A673 (cell line): ENCODE results near the gene MRGPRD. TPM values are rescaled to one million over a fixed set of nuclear protein-coding genes. Genes with fewer than 3 reads are reported as not detected.

Experiments used
- BruUV-seq: library from RNA; stranded (reverse); fragments of 400-500 nt; replicated peaks from 2 replicates; lab custom pipeline; 2021; lab: Mats Ljungman, UMichigan
- CTCF ChIA-PET: fragments of 300-600 bp; sonication (Branson Sonifier 250); formaldehyde crosslinking; loops from one replicate; lab custom pipeline; 2022; ENCODE audit warnings: antibody characterized with exemption; lab: Charles Lee
- POLR2A ChIA-PET: fragments of 300-600 bp; sonication (Branson Sonifier 250); formaldehyde crosslinking; loops from one replicate; lab custom pipeline; 2022; ENCODE audit warnings: antibody characterized with exemption; ENCODE audit not compliant: low non-redundant PET; lab: Charles Lee
- DNase-seq: peaks from one replicate; pipeline ENCODE4 v3.0.0-alpha.2; 2015; ENCODE audit warnings: low spot score
- H3K27ac ChIP-seq: fragments of 200-600 bp; sonication (generic); 2 replicates; pipeline ENCODE4 v1.5.1; 2016; ENCODE audit warnings: mixed run types, low read depth, mild to moderate bottlenecking, mixed read lengths, antibody characterized with exemption, low read length; ENCODE audit not compliant: poor library complexity, severe bottlenecking
- H3K27me3 ChIP-seq: fragments of 200-600 bp; sonication (generic); replicated peaks from 2 replicates; pipeline ENCODE4 v1.6.1; 2017; ENCODE audit warnings: mixed run types, low read depth, mild to moderate bottlenecking, mixed read lengths, antibody characterized with exemption, low read length; ENCODE audit not compliant: insufficient read depth, poor library complexity
- H3K36me3 ChIP-seq: fragments of 200-600 bp; sonication (generic); 2 replicates; pipeline ENCODE4 v1.6.1; 2016; ENCODE audit warnings: mixed run types, mild to moderate bottlenecking, mixed read lengths, antibody characterized with exemption, low read length; ENCODE audit not compliant: insufficient read depth, poor library complexity, severe bottlenecking
- H3K4me1 ChIP-seq: fragments of 200-600 bp; sonication (generic); 2 replicates; pipeline ENCODE4 v1.6.1; 2017; ENCODE audit warnings: mixed run types, mild to moderate bottlenecking, mixed read lengths, antibody characterized with exemption, low read length; ENCODE audit not compliant: insufficient read depth, poor library complexity, severe bottlenecking
- H3K4me3 ChIP-seq: fragments of 200-600 bp; sonication (generic); 2 replicates; pipeline ENCODE4 v1.5.1; 2016; ENCODE audit warnings: low read depth, mixed run types, mild to moderate bottlenecking, mixed read lengths, low read length; ENCODE audit not compliant: poor library complexity, severe bottlenecking
- H3K9me3 ChIP-seq: fragments of 200-600 bp; sonication (generic); 2 replicates; pipeline ENCODE4 v1.6.1; 2016; ENCODE audit warnings: mixed run types, low read depth, mild to moderate bottlenecking, mixed read lengths, antibody characterized with exemption, low read length; ENCODE audit not compliant: poor library complexity, severe bottlenecking
- CTCF ChIP-seq: fragments of 300-800, 200-600 bp; sonication (generic); conservative IDR thresholded peaks from 2 replicates; pipeline ENCODE4 v1.5.1; 2017; ENCODE audit warnings: low read depth, mild to moderate bottlenecking, antibody characterized with exemption, low read length, moderate library complexity, mixed read lengths
- EZH2 ChIP-seq: fragments of 200-600 bp; sonication (generic); IDR thresholded peaks from 2 replicates; pipeline ENCODE4 v1.6.1; 2017; ENCODE audit warnings: borderline replicate concordance, low read depth, mild to moderate bottlenecking, mixed read lengths, antibody characterized with exemption, low read length; ENCODE audit not compliant: poor library complexity, severe bottlenecking
- intact Hi-C: fragments of 100-400 bp; cut with micrococcal nuclease; formaldehyde crosslinking; loops from one replicate; pipeline ENCODE4 v1.10.0; 2022; ENCODE audit not compliant: unreplicated experiment
- total RNA-seq: library from RNA; stranded (reverse); gene quantifications from 2 replicates; pipeline ENCODE4 v1.2.3, GENCODE V29; 2021

The MRGPRD gene
- total RNA-seq, 1 experiment from 2014 or later: not detected

- Histone ChIP-seq H3K36me3 (no peaks in the 10 kb centered on the region), H3K27me3 (no peaks in the 10 kb centered on the region), H3K9me3 (no peaks in the 10 kb centered on the region), H3K27ac (no peak overlapping the region), H3K4me1 (peaks cover 21% of the 10 kb centered on the region), H3K4me3 (no peak overlapping the region)
- CTCF ChIA-PET: interaction anchor here (0.8 kb wide), 1 partner anchor 36 kb away, joined by 3 read pairs; no protein-coding TSS in a partner anchor
- BruUV-seq: no TSS peak
- no peak for TF ChIP-seq EZH2
- no peak for TF ChIP-seq CTCF
- POLR2A ChIA-PET: interaction anchor here (0.6 kb wide), 1 partner anchor 13 kb away, joined by 11 read pairs; no protein-coding TSS in a partner anchor
- no peak for DNase-seq
- intact Hi-C loops: no loop called here
Observed at GRCh38 chr11:69007975-69008381, 27.2 kb upstream of the MRGPRD start.

- no peak for TF ChIP-seq EZH2
- TF ChIP-seq CTCF: no peak
- H3K9me3 ChIP-seq: no peaks in the 10 kb centered on the region
- H3K36me3 ChIP-seq: no peaks in the 10 kb centered on the region
- DNase-seq: no peak
- peaks cover 14% of the 10 kb centered on the region for H3K4me1 ChIP-seq
- ChIA-PET POLR2A (no interaction called here), CTCF (no interaction called here)
- H3K27ac ChIP-seq: no peak overlapping the region
- intact Hi-C loops: no loop called here
- no peak overlapping the region for H3K4me3 ChIP-seq
- BruUV-seq: no TSS peak
- H3K27me3 ChIP-seq: no peaks in the 10 kb centered on the region
Observed at GRCh38 chr11:69006816-69007215, 26.0 kb upstream of the MRGPRD start.

- Histone ChIP-seq H3K4me1 (peaks cover 6% of the 10 kb centered on the region), H3K27ac (no peak overlapping the region), H3K9me3 (no peaks in the 10 kb centered on the region), H3K4me3 (no peak overlapping the region), H3K36me3 (no peaks in the 10 kb centered on the region), H3K27me3 (no peaks in the 10 kb centered on the region)
- ChIA-PET CTCF (no interaction called here), POLR2A (no interaction called here)
- no TSS peak for BruUV-seq
- TF ChIP-seq CTCF: no peak
- no peak for TF ChIP-seq EZH2
- DNase-seq: no peak
- intact Hi-C loops: no loop called here
Observed at GRCh38 chr11:69005631-69006368, 25.0 kb upstream of the MRGPRD start.
